ENCODE results near the gene NOXA1. TPM values are rescaled to one million over a fixed set of nuclear protein-coding genes. Genes with fewer than 3 reads are reported as not detected.
A peak's percentile ranks its signal among the peaks of the same experiment; 100 is the strongest.
"Not testable (repeated sequence)": the region's sequence is repeated elsewhere in the genome, so short reads cannot be mapped to it uniquely, and the experiment has no call there.

NOXA1 gene
- total RNA-seq, 1 donor = 0.36 TPM

DNA sequence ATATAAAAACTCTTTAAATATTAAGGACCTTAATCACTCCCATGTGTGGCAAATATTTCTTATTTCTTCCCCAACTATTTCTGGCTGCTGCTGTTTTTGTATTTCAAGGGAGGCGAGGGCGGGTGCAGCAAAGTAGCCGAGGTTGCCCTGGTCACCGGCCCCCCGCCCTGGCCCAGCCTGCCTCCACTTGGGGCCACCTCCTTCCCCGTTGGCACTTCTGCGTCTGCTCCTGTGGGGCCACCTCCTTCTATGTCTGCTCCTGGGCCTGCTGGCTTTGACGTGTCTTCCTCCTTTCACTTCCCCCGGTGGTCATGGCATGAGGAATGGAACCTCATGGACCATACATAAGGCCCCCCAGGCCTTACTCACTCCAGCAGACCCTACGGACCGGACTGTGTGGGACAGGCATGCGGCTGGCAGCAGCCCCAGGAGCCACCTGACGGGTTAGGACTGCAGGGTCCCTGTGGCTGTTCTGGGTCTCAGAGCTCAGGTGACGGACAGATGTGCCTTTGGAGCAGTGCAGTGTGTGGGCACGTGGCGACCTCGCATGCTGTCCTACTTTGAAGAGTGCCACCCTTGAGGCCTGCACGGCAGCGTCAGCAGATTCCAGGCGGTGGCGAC is 23.8 kb downstream of the NOXA1 start:
- TF ChIP-seq, protein P1, sequence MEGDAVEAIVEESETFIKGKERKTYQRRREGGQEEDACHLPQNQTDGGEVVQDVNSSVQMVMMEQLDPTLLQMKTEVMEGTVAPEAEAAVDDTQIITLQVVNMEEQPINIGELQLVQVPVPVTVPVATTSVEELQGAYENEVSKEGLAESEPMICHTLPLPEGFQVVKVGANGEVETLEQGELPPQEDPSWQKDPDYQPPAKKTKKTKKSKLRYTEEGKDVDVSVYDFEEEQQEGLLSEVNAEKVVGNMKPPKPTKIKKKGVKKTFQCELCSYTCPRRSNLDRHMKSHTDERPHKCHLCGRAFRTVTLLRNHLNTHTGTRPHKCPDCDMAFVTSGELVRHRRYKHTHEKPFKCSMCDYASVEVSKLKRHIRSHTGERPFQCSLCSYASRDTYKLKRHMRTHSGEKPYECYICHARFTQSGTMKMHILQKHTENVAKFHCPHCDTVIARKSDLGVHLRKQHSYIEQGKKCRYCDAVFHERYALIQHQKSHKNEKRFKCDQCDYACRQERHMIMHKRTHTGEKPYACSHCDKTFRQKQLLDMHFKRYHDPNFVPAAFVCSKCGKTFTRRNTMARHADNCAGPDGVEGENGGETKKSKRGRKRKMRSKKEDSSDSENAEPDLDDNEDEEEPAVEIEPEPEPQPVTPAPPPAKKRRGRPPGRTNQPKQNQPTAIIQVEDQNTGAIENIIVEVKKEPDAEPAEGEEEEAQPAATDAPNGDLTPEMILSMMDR (IDR thresholded peaks at IDR 0.05; ENCODE audit: insufficient read depth, low read length) = no peak

DNA sequence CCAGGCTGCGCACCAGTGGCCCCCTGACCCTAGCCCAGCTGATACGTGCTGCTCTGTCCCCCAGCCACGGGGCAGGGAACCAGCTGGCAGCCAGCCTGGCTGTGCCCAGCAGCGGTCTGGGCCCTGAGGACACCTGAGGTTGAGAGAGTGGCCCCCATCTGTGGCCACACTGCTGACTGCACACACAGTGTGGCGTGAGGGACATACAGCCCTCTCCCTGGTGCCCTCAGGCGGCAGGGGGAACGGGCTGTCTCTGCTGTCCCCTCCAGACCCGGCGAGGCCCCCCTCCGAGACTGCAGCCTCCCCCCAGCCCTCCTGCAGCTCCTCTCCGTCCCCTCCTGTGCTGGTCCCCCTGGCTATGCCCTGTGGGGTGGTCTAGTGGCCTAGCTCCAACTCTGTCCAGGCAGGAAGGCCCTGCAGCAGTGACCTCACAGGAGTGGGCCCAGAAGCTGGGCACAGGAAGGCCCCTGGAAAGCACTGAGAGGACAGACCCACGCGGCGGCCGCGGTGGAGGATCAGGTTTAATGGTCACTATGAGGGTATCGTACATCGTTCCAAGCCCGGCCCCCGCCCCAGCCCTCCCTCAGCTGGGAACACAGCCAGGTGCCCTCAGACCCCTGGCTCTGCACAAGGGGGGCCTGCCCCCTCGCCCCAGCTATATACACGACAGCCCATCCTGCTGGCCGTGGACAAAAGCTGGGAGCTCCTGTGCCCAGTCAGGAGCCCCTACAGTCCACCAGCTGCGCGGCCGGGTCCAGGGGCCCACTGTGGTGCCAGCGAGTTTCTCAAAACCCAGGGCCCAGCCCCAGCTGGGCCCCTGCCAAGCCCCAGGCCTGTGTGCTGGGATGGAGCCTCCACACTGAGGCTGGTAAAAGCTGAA is 24.8 kb downstream of the NOXA1 start:
- TF ChIP-seq, protein P1 (IDR thresholded peaks at IDR 0.05; ENCODE audit: insufficient read depth, low read length) = no peak
- no peak overlapping the region for H3K4me3 ChIP-seq (ENCODE audit: low read depth, low read length)
- no peak for DNase-seq (ENCODE audit: low read depth)

More for the DNA sequence above, 23.8 kb downstream of the NOXA1 start:
- DNase-seq (ENCODE audit: low read depth) = peak; percentile 63
- no peak overlapping the region for H3K4me3 ChIP-seq (ENCODE audit: low read depth, low read length)

DNA sequence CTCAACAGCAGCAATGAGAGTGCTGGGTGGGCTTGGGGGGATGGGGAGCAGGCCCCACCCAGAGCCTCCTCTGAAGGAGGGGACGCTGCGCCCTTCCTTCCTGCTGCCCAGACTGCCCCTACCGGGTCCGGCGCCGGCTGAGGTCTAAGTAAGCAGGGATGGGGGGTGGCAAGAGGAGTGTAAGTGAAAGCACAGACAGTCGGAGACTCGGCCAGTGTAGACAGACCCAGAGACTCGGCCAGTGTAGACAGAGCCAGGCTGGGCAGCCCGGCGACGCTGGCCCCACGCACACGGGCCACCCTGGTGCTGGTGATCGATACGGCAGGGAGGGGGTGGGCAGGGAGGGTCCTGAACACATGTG is 25.4 kb downstream of the NOXA1 start:
- DNase-seq (ENCODE audit: low read depth) = no peak
- TF ChIP-seq, protein P1 (IDR thresholded peaks at IDR 0.05; ENCODE audit: insufficient read depth, low read length) = no peak
- no peak overlapping the region for H3K4me3 ChIP-seq (ENCODE audit: low read depth, low read length)

DNA sequence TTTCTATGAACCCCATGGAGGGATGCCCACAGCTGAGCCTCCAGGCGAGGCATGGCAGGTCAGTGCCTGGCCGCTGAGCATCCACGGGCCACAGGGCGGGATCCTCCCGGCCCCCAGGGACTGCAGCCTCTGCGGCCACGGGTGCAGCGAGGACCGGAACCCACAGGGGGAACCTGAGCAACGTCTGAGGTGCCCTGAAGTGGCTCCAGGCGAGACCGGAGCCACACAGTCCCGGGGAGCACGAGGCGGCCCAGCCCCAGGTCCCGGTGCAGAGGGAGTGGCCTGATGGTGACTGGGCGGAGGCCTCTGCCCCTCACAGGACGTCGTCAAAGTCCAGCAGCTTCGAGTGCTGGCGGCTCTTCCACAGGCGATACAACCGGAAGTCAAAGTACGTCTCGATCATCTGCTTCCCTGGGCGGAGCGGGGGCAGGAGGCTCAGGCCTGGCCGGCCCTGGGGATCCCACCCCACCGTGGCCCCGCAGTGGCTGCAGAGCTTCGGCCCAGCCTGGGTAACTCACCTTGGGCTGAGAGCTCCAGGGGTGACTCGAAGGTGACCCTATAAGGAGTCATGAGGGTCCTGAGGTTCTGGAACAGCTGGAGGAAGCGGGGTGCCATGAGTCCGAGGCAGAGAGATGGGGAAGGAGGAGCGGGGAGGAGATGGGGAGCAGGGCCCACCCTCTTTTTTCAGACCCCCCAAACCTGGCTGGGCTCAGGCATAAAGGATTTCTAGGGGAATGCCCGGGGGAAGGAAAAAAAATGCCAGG is 26.1 kb downstream of the NOXA1 start:
- H3K4me3 ChIP-seq (ENCODE audit: low read depth, low read length) = no peak overlapping the region
- no peak for DNase-seq (ENCODE audit: low read depth)
- TF ChIP-seq, protein P1 (IDR thresholded peaks at IDR 0.05; ENCODE audit: insufficient read depth, low read length) = no peak

DNA sequence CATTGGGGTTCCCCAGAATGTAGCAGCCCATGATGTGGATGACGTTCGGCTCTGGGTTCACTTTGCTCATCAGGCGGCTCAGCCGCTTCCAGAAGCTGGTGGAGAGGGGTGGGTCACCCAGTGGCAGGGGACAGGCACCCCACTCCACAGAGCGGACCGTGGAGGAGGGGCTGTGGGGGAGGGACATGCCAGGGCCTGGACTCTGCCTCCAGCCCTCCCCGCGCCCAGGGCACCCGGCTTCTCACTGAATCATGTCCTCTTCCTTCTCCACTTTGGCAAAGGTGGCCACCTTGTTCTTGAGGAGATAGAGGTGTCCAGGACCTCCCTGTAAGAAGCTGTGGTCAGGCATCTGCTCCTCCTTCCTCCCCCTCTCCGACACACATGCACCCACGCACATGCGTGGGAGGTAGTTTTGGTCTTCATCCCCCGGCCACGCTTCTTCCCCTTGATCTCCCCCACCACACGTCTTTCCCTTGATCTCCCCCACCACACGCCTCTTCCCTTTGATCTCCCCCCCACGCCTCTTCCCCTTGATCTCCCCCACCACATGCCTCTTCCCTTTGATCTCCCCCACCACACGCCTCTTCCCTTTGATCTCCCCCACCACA is 26.8 kb downstream of the NOXA1 start:
- no peak for DNase-seq (ENCODE audit: low read depth)
- no peak overlapping the region for H3K4me3 ChIP-seq (ENCODE audit: low read depth, low read length)
- TF ChIP-seq, protein P1 (IDR thresholded peaks at IDR 0.05; ENCODE audit: insufficient read depth, low read length) = no peak

DNA sequence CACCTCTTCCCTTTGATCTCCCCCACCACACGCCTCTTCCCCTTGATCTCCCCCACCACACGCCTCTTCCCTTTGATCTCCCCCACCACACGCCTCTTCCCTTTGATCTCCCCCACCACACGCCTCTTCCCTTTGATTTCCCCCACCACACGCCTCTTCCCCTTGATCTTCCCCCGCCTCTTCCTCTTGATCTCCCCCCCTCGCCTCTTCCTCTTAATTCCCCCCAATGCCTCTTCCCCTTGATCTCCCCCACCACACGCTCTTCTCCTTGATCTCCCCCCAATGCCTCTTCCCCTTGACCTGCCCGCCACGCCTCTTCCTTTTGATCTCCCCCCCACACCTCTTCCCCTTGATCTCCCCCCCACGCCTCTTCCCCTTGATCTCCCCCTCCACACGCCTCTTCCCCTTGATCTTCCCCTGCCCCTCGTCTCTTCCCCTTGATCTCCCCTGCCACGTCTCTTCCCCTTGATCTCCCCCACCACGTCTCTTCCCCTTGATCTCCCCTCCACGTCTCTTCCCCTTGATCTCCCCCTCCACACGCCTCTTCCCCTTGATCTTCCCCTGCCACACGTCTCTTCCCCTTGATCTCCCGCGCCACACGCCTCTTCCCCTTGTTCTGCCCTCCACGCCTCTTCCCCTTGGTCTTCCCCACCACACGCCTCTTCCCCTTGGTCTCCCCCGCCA is 27.5 kb downstream of the NOXA1 start:
- not testable (repeated sequence) for DNase-seq (ENCODE audit: low read depth); H3K4me3 ChIP-seq (ENCODE audit: low read depth, low read length)

DNA sequence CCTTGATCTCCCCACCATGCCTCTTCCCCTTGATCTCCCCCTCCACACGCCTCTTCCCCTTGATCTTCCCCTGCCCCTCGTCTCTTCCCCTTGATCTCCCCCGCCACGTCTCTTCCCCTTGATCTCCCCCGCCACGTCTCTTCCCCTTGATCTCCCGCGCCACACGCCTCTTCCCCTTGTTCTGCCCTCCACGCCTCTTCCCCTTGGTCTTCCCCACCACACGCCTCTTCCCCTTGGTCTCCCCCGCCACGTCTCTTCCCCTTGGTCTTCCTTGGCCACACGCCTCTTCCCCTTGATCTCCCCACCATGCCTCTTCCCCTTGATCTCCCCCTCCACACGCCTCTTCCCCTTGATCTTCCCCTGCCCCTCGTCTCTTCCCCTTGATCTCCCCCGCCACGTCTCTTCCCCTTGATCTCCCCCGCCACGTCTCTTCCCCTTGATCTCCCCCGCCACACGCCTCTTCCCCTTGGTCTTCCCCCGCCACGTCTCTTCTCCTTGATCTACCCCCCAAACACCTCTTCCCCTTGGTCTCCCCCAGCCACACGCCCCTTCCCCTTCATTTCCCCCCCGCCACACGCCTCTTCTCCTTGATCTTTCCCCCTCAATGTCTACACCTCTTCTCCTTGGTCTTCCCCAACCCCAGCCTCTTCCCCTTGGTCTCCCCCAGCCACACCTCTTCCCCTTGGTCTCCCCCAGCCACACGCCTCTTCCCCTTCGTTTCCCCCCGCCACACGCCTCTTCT is 28.2 kb downstream of the NOXA1 start:
- not testable (repeated sequence) for H3K4me3 ChIP-seq (ENCODE audit: low read depth, low read length); DNase-seq (ENCODE audit: low read depth)
